GM12892 (cell line): Measurements from ENCODE around the gene PRR35.

ENCODE experiments used
- DNase-seq: peaks from one replicate; pipeline ENCODE4 v3.0.0; 2011; ENCODE audit not compliant: insufficient read length
- FAIRE-seq: peaks from 2 replicates; lab custom pipeline; 2011; peaks lifted over from hg19 to GRCh38; lab: Jason Lieb, UNC
- POLR2A ChIP-seq: IDR thresholded peaks from 2 replicates; pipeline ENCODE4 v1.6.1; 2011; ENCODE audit warnings: low read depth, low read length, control low read depth
- POLR2AphosphoS5 ChIP-seq: IDR thresholded peaks from 2 replicates; pipeline ENCODE4 v1.6.1; 2011; ENCODE audit warnings: low read depth, low read length, control low read depth
- TAF1 ChIP-seq: IDR thresholded peaks from 2 replicates; pipeline ENCODE4 v1.6.1; 2011; ENCODE audit warnings: low read depth, mild to moderate bottlenecking, control low read depth, low read length, borderline replicate concordance

The PRR35 gene

GRCh38 chr16:582218-582613 lies 22.0 kb downstream of the PRR35 start:
- TF ChIP-seq POLR2AphosphoS5: no peak
- FAIRE-seq (no peak), DNase-seq (no peak)

- FAIRE-seq: no peak
- no peak for DNase-seq
- no peak for TF ChIP-seq POLR2AphosphoS5
- no peak for TF ChIP-seq TAF1
- no peak for TF ChIP-seq POLR2A
Measured at GRCh38 chr16:582614-583331, 22.6 kb downstream of the PRR35 start.

GRCh38 chr16:583470-583814 lies 23.2 kb downstream of the PRR35 start:
- no peak for FAIRE-seq
- no peak for DNase-seq
- no peak for TF ChIP-seq TAF1
- no peak for TF ChIP-seq POLR2AphosphoS5
- TF ChIP-seq POLR2A: no peak

- no peak for FAIRE-seq
- DNase-seq: no peak
- TF ChIP-seq TAF1 (no peak), POLR2AphosphoS5 (no peak), POLR2A (no peak)
Measured at GRCh38 chr16:583815-584591, 23.8 kb downstream of the PRR35 start.

- TF ChIP-seq POLR2AphosphoS5: no peak
- no peak for TF ChIP-seq TAF1
- TF ChIP-seq POLR2A: no peak; the same call in 1 of the 2 replicates
Measured at GRCh38 chr16:585351-585750, 25.2 kb downstream of the PRR35 start.

GRCh38 chr16:586047-586644 lies 26.0 kb downstream of the PRR35 start:
- TF ChIP-seq POLR2AphosphoS5 (no peak; the same call in 1 of the 2 replicates), POLR2A (no peak), TAF1 (no peak)
- DNase-seq: no peak
- no peak for FAIRE-seq

More at GRCh38 chr16:585351-585750, 25.2 kb downstream of the PRR35 start:
- DNase-seq (no peak), FAIRE-seq (no peak)

- TF ChIP-seq POLR2AphosphoS5 (no peak), POLR2A (no peak), TAF1 (no peak)
- FAIRE-seq (no peak), DNase-seq (no peak)
Measured at GRCh38 chr16:586645-587590, 26.7 kb downstream of the PRR35 start.

GRCh38 chr16:588639-588888 lies 28.4 kb downstream of the PRR35 start:
- FAIRE-seq: peak; percentile 46
- TF ChIP-seq POLR2A (no peak), POLR2AphosphoS5 (no peak; the same call in 1 of the 2 replicates), TAF1 (no peak)
- DNase-seq: no peak

GRCh38 chr16:588889-589657 lies 28.9 kb downstream of the PRR35 start:
- no peak; the same call in none of the 2 replicates for TF ChIP-seq TAF1
- TF ChIP-seq POLR2AphosphoS5: peak; percentile 66; the same call in 1 of the 2 replicates
- TF ChIP-seq POLR2A: peak; percentile 90
- DNase-seq (peak; percentile 88), FAIRE-seq (no peak)

- DNase-seq: peak; percentile 99
- peak; percentile 98 for FAIRE-seq
- TF ChIP-seq POLR2AphosphoS5 (no peak), TAF1 (no peak), POLR2A (no peak)
Measured at GRCh38 chr16:589658-590187, 29.5 kb downstream of the PRR35 start, which contains the start of gene RAB40C. Gene RAB40C (plus strand): TSS chr16:590066. CDS start chr16:590292, 226 bp downstream.
